ENCODE data around the gene CST1.

CST1 gene

DNA sequence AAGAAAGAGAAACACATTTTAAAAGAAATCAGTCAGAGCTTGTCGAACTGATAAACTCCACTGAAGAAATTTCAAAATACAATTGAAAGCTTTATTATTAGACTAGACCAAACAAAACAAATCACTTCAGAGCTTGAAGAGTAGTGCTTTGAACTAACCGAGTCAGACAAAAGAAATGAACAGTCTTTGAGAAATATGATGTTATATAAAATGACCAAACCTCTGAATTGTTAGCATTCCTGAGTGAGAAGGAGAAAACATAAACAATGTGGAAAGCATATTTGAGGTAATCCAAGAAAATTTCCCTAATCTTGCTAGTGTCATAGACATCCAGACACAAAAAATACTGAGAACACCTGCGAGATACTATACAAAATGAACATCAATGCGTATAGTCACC, 48.7 kb downstream of the CST1 start:
- no peak for DNase-seq (ENCODE audit: low read depth)

DNA sequence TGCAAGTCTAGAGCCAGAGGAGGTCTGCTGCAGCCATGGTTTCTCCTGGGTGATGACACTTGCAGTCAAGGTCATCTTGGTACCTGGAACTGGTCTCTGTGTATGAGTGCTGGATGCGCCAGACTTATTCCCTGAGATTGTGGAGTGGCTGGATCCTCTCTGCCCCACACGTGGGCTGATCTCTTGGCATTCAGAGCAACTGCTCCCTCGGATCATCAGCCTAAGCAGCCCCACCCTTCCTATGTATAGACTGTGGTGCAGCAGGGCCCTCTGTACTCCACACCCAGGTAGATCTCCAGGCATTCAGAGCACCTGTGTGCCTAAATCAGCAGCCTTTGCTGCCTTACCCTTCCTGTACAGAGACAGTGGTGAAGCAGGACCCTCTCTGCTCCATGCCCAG, 49.8 kb downstream of the CST1 start:
- DNase-seq (ENCODE audit: low read depth): no peak

DNA sequence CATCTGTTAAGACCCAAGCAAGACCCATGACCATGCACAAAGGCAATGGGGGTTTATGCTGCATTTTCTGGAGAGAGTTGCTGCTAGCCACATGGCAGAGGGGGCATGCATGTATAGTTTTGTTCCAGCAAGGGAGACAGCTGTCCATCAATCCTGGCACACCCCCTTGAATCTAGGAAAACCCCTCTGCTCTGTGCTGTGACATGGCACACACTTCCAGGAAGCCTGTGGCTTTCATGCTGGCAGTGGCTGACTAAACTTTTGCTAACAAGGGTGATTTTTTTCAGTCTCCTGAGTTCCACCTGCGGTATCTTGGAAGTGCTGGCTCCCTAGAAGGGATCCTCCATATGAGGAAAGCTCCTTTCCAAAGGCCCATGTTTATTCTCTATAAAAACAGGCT, 52.8 kb downstream of the CST1 start:
- no peak for DNase-seq (ENCODE audit: low read depth)

Data from stimulated activated CD8-positive, alpha-beta memory T cell treated with anti-CD3 and anti-CD28 coated beads, Interleukin-4, amount 100 ng/mL, for 24 hours (primary cell).